Ishikawa (cell line): Measurements from ENCODE around the gene TSPAN31.

Source experiments
- EP300 ChIP-seq: IDR thresholded peaks from 2 replicates; pipeline ENCODE4 v1.6.1; 2012; ENCODE audit warnings: borderline replicate concordance
- MAX ChIP-seq: IDR thresholded peaks from 2 replicates; pipeline ENCODE4 v1.6.1; 2012
- RAD21 ChIP-seq: IDR thresholded peaks from 2 replicates; pipeline ENCODE4 v1.6.1; 2012; ENCODE audit warnings: low read depth
- TCF12 ChIP-seq: IDR thresholded peaks from 2 replicates; pipeline ENCODE4 v1.6.1; 2012; ENCODE audit warnings: low read depth
- TEAD4 ChIP-seq: IDR thresholded peaks from 2 replicates; pipeline ENCODE4 v1.6.1; 2012

GRCh38 chr12:57775563-57776246 lies 30.9 kb downstream of the TSPAN31 start:
- no peak for TF ChIP-seq TCF12
- TF ChIP-seq RAD21: no peak
- no peak for TF ChIP-seq TEAD4
- TF ChIP-seq EP300: no peak
- TF ChIP-seq MAX: no peak
